ENCODE data around the gene CNKSR2.

Gene CNKSR2

DNA sequence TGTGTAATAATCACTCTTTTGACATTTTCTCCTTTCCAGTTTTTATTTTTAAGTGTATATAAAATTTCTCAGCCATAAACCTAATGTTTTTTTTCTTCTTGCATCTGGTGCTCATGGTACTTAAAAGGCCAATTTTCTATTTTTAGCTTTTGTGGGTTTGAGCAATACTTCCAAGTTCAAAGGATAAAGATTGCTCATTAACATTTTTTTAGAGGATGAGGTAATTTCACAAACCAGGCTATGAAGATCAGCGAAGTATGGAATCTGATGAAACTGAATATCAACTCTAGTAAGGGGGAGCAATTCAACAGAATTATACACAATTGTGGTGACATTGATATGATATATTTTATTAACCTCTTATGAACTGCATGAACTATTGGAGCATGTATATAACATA lies 309.7 kb downstream of the CNKSR2 start:
- no peak for DNase-seq

GRCh38 chrX:21691512-21692018 lies 317.3 kb downstream of the CNKSR2 start:
- DNase-seq = peak; percentile 1

DNA sequence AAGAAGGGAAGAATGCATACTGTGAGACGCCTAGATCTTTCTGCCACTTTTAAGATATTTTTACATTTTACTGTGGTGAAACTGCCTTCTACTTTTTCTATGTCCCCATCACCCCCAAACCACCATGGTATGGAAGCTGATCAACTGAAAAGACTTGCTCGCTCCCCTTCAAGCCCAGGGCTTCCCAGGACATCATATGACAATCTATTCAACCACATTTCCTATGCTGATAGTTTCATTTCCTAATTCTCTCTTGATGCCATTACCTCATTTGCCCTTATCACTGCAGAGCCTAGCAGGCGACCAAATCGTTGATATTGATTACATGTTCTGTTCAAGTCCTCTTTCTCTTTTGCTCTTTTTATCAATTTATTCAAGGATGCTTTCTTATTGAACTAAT lies 324.1 kb downstream of the CNKSR2 start:
- no peak for DNase-seq

DNA sequence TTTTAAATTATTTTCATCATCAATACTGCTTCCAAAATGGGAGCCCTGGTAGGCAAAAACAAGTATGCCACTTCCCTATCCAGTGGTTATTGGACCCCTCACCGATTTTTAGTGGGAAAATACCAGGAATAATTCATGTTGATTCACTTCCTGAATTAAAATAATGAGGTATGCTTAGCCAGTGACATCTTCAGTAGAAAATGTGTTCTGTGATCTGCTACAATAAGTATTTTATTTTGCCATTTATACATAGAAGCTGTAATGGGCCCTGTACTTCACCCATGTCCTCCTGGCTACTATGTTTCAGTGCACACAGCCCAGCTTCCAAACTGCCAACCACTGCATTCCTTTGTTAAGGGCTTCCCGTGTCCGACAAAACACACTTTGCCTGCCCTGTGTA lies 324.9 kb downstream of the CNKSR2 start:
- DNase-seq = no peak

DNA sequence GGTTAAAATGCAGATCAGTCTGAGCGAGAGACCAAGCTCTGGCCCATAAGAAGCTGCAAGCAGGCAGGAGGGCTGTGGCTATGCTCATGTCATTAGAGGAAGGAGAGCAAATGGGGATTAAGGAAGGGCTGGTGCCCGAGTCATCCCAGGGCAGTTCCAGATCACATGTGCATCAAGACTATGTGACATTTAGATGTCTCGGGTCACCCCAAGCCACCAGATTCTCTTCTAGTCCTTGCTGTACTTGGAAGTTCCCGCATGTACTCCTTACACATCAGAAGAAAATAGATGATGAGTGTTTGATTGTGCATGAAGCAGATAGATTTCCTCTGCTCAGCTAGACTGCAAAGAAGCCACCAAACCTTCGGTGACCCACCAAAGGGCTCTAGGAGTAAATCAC lies 326.1 kb downstream of the CNKSR2 start:
- no peak for DNase-seq

DNA sequence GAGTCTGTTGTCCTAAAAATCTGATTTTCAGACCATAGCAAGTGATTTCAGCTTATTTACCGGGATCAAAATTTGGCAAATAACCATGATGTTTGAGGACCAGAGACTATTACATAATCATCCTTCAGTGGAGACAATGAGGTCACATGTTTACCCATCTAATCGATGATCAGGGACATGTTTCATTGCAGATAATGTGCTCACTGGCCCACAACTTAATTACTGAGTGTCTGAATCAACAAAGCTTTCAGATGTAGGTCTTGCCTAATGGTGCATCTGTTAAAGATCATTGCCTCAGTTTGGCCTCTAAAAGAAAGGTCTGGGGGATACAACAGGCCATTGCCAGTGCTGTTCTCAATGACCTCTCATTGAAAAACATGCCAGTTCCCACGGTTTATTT lies 326.7 kb downstream of the CNKSR2 start:
- no peak for DNase-seq

DNA sequence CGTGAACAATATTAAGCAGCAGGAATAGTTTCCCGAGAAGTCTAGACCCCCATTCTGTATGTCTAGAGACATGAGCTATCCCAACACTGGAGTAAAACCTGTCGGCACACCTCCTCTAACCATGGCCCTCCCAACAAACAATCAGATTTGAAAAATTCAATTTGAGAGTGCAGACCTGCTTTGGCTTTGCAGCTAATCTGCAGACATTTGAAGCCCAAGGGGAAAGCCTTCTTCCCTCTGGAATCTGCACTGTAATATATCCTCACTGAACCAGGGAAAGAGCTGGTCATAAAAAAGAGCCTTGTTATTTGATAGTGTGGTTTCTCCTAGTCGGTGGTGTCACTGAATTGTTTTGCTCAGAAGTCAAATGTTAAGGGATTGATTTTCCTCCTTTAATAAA lies 328.5 kb downstream of the CNKSR2 start:
- no peak for DNase-seq
